ENCODE data around the gene EDEM2. TPM values are rescaled to one million over a fixed set of nuclear protein-coding genes. Genes with fewer than 3 reads are reported as not detected.
A peak's percentile ranks its signal among the peaks of the same experiment; 100 is the strongest.

Gene EDEM2
- total and polyA plus RNA-seq, 2 of the 4 experiments (the other 2 are of a cell fraction) = 19.0 to 27.4 TPM

DNA sequence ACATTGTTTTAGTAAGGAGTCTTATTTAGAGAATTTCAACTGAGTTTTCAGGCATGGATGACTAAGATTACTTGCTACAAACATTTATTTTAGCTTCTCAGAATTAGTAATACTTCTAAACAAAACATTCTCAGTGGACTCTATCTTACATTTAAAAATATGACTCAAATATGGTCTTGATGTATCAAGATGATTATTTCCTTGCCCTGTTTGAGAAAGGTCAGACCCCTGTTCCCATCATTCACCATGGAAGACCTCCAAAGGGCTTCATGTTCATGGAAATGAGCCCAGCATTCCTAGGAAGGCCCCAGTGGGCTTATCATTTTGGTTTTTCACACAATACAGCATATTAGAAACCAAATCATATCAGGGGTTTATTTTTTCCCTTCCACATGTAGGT, 29.9 kb downstream of the EDEM2 start:
- no TSS peak for BruUV-seq (replicated peaks)
- peaks cover 32% of the 10 kb centered on the region for H3K4me1 ChIP-seq (ENCODE audit: control insufficient read depth, insufficient read depth, low read length)
- ChIA-PET POLR2A (ENCODE audit: unreplicated experiment) (no interaction called here), CTCF (interaction anchor here (0.7 to 2.2 kb wide), 2 partner anchors 21 to 97 kb away, joined by 4 to 11 read pairs; no protein-coding TSS in a partner anchor)
- H3K23ac ChIP-seq (ENCODE audit: low read depth, low read length) = no peak overlapping the region
- H3K27ac ChIP-seq (ENCODE audit: insufficient read depth, low read length) = peak overlapping the region; percentile 66
- no peak overlapping the region for H2AFZ ChIP-seq (replicated peaks; ENCODE audit: low read length, poor library complexity)
- no peaks in the 10 kb centered on the region for H3K9me3 ChIP-seq (ENCODE audit: control insufficient read depth, insufficient read depth, low read length)
- peak overlapping the region; percentile 89 for H2BK5ac ChIP-seq (ENCODE audit: low read depth, low read length, poor library complexity, severe bottlenecking)
- H3K14ac ChIP-seq (replicated peaks; ENCODE audit: low read depth, low read length) = no peak overlapping the region
- H2BK20ac ChIP-seq (ENCODE audit: low read depth, low read length) = peak overlapping the region; percentile 7; the same call in 1 of the 2 replicates
- H4K91ac ChIP-seq (ENCODE audit: insufficient read depth, low read depth, low read length) = 0 out of 2 replicates have a peak overlapping the region, but pooled peaks have one; percentile 64
- H4K5ac ChIP-seq (ENCODE audit: low read depth, low read length) = no peak overlapping the region
- peak; percentile 64 for ATAC-seq (ENCODE audit: low read depth)
- H2BK15ac ChIP-seq (ENCODE audit: low read depth, low read length) = peak overlapping the region; percentile 59; the same call in 1 of the 3 replicates
- peak overlapping the region; percentile 81; the same call in 1 of the 2 replicates for H3K18ac ChIP-seq (ENCODE audit: low read depth, low read length)
- H2AK9ac ChIP-seq (replicated peaks; ENCODE audit: low read depth, low read length, poor library complexity) = no peak overlapping the region
- H3K56ac ChIP-seq (ENCODE audit: extremely low read depth, insufficient read depth, low read length) = 0 out of 2 replicates have a peak overlapping the region, but pooled peaks have one; percentile 8
- H2BK120ac ChIP-seq (ENCODE audit: low read depth, low read length) = no peak overlapping the region; the same call in 1 of the 2 replicates
- H3K4me3 ChIP-seq (ENCODE audit: insufficient read depth, low read depth, low read length) = no peak overlapping the region
- dilution Hi-C loops (cut with HindIII; ENCODE audit: low sequenced_read_pairs, unreplicated experiment) (no loop called here), intact Hi-C loops (cut with micrococcal nuclease) (no loop called here), in situ Hi-C loops (cut with MboI; ENCODE audit: low sequenced_read_pairs) (no loop called here)
- TF ChIP-seq FOS (IDR thresholded peaks at IDR 0.05; ENCODE audit: low read depth, low read length) (peak; percentile 37; the same call in 1 of the 2 replicates), RFX5 (IDR thresholded peaks at IDR 0.05; ENCODE audit: low read depth, low read length) (no peak), POLR2A (IDR thresholded peaks at IDR 0.05; ENCODE audit: low read depth, low read length) (no peak)
- peaks cover 28% of the 10 kb centered on the region for H3K36me3 ChIP-seq (ENCODE audit: control insufficient read depth, insufficient read depth, low read length)
- H4K20me1 ChIP-seq (ENCODE audit: insufficient read depth, low read length) = peaks cover 2% of the 10 kb centered on the region; the same call in 1 of the 2 replicates
- peaks cover 34% of the 10 kb centered on the region for H3K9me1 ChIP-seq (ENCODE audit: insufficient read depth, low read length)
- H4K8ac ChIP-seq (ENCODE audit: low read depth in 2 of 2, low read length in 2 of 2) = no peak overlapping the region; a peak in 1 of 4 replicates
- H2AK5ac ChIP-seq (ENCODE audit: low read depth, low read length) = no peak overlapping the region; the same call in 1 of the 2 replicates
- H3K9ac ChIP-seq (ENCODE audit: low read depth, low read length) = no peak overlapping the region
- peaks cover 5 to 31% of the 10 kb centered on the region in 2 experiments; a peak in 1 of 4 replicates for H3K79me1 ChIP-seq (ENCODE audit: low read depth in 1 of 2, low read length in 2 of 2)
- peak overlapping the region; percentile 86 for H3K4me2 ChIP-seq (ENCODE audit: low read depth, low read length)
- no peaks in the 10 kb centered on the region for H3K27me3 ChIP-seq (ENCODE audit: control insufficient read depth, insufficient read depth, low read length)
- DNase-seq = peak; percentile 74
- H3K4ac ChIP-seq (ENCODE audit: low read depth, low read length) = peak overlapping the region; percentile 54; the same call in 1 of the 2 replicates

Data from IMR-90 (cell line).